Measurements from ENCODE around the gene STYXL2.

STYXL2 gene

DNA sequence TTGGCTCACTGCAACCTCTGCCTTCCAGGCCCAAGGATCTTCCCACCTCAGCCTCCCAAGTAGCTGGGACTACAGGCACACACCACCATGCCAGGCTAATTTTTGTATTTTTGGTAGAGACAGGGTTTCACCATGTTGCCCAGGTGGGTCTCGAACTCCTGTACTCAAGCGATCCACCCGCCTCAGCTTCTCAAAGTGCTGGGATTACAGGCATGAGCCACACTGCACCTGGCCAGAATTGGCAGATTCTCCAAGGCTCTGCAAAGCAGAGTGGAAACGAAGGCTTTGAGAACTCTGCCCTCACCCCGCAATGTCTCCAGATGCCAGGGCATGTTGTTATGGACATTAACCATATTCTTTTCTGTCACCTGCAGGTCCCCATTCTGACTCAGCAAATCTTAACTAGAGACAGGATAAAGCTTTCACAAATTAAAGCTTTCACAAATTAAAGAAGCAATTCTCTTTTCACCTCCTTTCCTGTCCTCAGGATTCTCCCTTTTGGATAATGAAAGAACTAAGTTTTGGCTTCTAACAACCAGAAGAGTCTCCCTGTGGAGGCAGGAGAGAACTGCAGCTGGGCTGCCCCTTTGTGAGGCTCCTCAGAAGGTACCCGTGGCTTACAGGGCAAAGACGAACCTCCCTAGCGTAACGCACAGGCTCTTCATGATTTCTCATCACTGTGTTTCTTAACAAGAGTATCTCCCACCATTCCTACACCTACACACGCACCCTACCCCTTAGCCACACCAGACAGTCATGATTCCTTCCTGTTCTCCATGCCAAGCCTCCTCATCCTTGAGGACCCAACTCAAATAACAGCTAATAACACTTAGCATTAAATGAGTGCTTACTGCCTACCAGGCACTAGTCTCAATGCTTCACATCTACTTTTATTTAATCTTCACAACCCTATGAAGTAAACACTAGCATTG lies 33.5 kb upstream of the STYXL2 start:
- H3K4me1 ChIP-seq (ENCODE audit: insufficient read depth, poor library complexity, severe bottlenecking), result no peaks in the 10 kb centered on the region
- H3K27ac ChIP-seq (ENCODE audit: poor library complexity, severe bottlenecking), result no peak overlapping the region
- no peaks in the 10 kb centered on the region for H3K9me3 ChIP-seq (ENCODE audit: severe bottlenecking)
- TF ChIP-seq CTCF (IDR thresholded peaks at IDR 0.05; ENCODE audit: poor library complexity, severe bottlenecking), result no peak
- H3K27me3 ChIP-seq (ENCODE audit: insufficient read depth, poor library complexity, severe bottlenecking), result no peaks in the 10 kb centered on the region
- no peaks in the 10 kb centered on the region for H3K36me3 ChIP-seq (ENCODE audit: low read depth)
- no peak overlapping the region for H3K4me3 ChIP-seq (ENCODE audit: severe bottlenecking)
- ATAC-seq (ENCODE audit: low read depth) (no peak), DNase-seq (ENCODE audit: low spot score) (no peak)

DNA sequence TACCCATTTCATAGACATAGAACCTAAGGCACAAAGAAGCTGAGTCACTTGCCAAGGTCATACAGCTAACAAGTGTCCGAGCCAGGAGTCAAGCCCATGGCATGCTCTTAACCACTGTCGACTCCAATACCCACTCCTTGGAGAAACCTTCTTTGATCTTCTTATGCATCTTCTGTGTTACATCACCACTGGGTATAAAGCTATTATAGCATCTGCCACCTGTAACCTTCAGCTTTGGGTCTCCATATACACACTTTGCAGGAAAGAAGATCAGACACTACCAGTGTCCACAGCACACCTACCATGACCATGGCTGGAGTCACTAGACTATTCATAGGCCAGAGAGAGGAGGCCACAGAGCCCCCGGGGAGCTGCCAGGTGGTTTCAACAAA lies 32.8 kb upstream of the STYXL2 start:
- H3K36me3 ChIP-seq (ENCODE audit: low read depth), result no peaks in the 10 kb centered on the region
- H3K27me3 ChIP-seq (ENCODE audit: insufficient read depth, poor library complexity, severe bottlenecking), result no peaks in the 10 kb centered on the region
- no peak overlapping the region for H3K4me3 ChIP-seq (ENCODE audit: severe bottlenecking)
- ATAC-seq (ENCODE audit: low read depth) (no peak), DNase-seq (ENCODE audit: low spot score) (no peak)
- no peak overlapping the region for H3K27ac ChIP-seq (ENCODE audit: poor library complexity, severe bottlenecking)
- no peak for TF ChIP-seq CTCF (IDR thresholded peaks at IDR 0.05; ENCODE audit: poor library complexity, severe bottlenecking)
- no peaks in the 10 kb centered on the region for H3K4me1 ChIP-seq (ENCODE audit: insufficient read depth, poor library complexity, severe bottlenecking)
- H3K9me3 ChIP-seq (ENCODE audit: severe bottlenecking), result no peaks in the 10 kb centered on the region

GRCh38 chr1:167064621-167065020 lies 29.3 kb upstream of the STYXL2 start:
- H3K27me3 ChIP-seq (ENCODE audit: insufficient read depth, poor library complexity, severe bottlenecking), result no peaks in the 10 kb centered on the region

GRCh38 chr1:167065471-167065870 lies 28.4 kb upstream of the STYXL2 start:
- TF ChIP-seq CTCF (IDR thresholded peaks at IDR 0.05; ENCODE audit: poor library complexity, severe bottlenecking), result no peak
- no peaks in the 10 kb centered on the region for H3K27me3 ChIP-seq (ENCODE audit: insufficient read depth, poor library complexity, severe bottlenecking)
- no peaks in the 10 kb centered on the region for H3K9me3 ChIP-seq (ENCODE audit: severe bottlenecking)
- H3K36me3 ChIP-seq (ENCODE audit: low read depth), result no peaks in the 10 kb centered on the region
- H3K27ac ChIP-seq (ENCODE audit: poor library complexity, severe bottlenecking), result no peak overlapping the region
- DNase-seq (ENCODE audit: low spot score), result no peak
- no peak for ATAC-seq (ENCODE audit: low read depth)
- H3K4me3 ChIP-seq (ENCODE audit: severe bottlenecking), result no peak overlapping the region
- peaks cover 4% of the 10 kb centered on the region for H3K4me1 ChIP-seq (ENCODE audit: insufficient read depth, poor library complexity, severe bottlenecking)

More at GRCh38 chr1:167064621-167065020, 29.3 kb upstream of the STYXL2 start:
- no peaks in the 10 kb centered on the region for H3K9me3 ChIP-seq (ENCODE audit: severe bottlenecking)
- no peak overlapping the region for H3K27ac ChIP-seq (ENCODE audit: poor library complexity, severe bottlenecking)
- no peak overlapping the region for H3K4me3 ChIP-seq (ENCODE audit: severe bottlenecking)
- DNase-seq (ENCODE audit: low spot score) (no peak), ATAC-seq (ENCODE audit: low read depth) (no peak)
- peaks cover 4% of the 10 kb centered on the region for H3K4me1 ChIP-seq (ENCODE audit: insufficient read depth, poor library complexity, severe bottlenecking)
- H3K36me3 ChIP-seq (ENCODE audit: low read depth), result no peaks in the 10 kb centered on the region
- no peak for TF ChIP-seq CTCF (IDR thresholded peaks at IDR 0.05; ENCODE audit: poor library complexity, severe bottlenecking)
